ENCODE measurements around the gene RASL10B.

RASL10B gene

GRCh38 chr17:35743626-35744328 lies 12.3 kb downstream of the RASL10B start:
- TF ChIP-seq, protein P1, sequence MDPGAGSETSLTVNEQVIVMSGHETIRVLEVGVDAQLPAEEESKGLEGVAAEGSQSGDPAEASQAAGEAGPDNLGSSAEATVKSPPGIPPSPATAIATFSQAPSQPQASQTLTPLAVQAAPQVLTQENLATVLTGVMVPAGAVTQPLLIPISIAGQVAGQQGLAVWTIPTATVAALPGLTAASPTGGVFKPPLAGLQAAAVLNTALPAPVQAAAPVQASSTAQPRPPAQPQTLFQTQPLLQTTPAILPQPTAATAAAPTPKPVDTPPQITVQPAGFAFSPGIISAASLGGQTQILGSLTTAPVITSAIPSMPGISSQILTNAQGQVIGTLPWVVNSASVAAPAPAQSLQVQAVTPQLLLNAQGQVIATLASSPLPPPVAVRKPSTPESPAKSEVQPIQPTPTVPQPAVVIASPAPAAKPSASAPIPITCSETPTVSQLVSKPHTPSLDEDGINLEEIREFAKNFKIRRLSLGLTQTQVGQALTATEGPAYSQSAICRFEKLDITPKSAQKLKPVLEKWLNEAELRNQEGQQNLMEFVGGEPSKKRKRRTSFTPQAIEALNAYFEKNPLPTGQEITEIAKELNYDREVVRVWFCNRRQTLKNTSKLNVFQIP (CRISPR knock-in tag; IDR thresholded peaks at IDR 0.05; ENCODE audit: borderline replicate concordance, low read depth) = no peak
- no peak for TF ChIP-seq ZNF70 (CRISPR knock-in tag; IDR thresholded peaks at IDR 0.05)
- peak; percentile 49; the same call in 1 of the 2 replicates for TF ChIP-seq CSDC2 (CRISPR knock-in tag; IDR thresholded peaks at IDR 0.05)
- TF ChIP-seq, protein P2, sequence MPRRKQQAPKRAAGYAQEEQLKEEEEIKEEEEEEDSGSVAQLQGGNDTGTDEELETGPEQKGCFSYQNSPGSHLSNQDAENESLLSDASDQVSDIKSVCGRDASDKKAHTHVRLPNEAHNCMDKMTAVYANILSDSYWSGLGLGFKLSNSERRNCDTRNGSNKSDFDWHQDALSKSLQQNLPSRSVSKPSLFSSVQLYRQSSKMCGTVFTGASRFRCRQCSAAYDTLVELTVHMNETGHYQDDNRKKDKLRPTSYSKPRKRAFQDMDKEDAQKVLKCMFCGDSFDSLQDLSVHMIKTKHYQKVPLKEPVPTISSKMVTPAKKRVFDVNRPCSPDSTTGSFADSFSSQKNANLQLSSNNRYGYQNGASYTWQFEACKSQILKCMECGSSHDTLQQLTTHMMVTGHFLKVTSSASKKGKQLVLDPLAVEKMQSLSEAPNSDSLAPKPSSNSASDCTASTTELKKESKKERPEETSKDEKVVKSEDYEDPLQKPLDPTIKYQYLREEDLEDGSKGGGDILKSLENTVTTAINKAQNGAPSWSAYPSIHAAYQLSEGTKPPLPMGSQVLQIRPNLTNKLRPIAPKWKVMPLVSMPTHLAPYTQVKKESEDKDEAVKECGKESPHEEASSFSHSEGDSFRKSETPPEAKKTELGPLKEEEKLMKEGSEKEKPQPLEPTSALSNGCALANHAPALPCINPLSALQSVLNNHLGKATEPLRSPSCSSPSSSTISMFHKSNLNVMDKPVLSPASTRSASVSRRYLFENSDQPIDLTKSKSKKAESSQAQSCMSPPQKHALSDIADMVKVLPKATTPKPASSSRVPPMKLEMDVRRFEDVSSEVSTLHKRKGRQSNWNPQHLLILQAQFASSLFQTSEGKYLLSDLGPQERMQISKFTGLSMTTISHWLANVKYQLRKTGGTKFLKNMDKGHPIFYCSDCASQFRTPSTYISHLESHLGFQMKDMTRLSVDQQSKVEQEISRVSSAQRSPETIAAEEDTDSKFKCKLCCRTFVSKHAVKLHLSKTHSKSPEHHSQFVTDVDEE (CRISPR knock-in tag; IDR thresholded peaks at IDR 0.05) = 0 out of 2 replicates have a peak, but pooled peaks have one; percentile 68
- 0 out of 2 replicates have a peak, but pooled peaks have one; percentile 53 for TF ChIP-seq ZFP3 (CRISPR knock-in tag; IDR thresholded peaks at IDR 0.05)
- TF ChIP-seq TOX (CRISPR knock-in tag; IDR thresholded peaks at IDR 0.05; ENCODE audit: borderline replicate concordance) = no peak
- ATAC-seq = peak; percentile 31; the same call in 2 of the 3 replicates

GRCh38 chr17:35744830-35745229 lies 13.4 kb downstream of the RASL10B start:
- ATAC-seq = no peak
- TF ChIP-seq, protein P3, sequence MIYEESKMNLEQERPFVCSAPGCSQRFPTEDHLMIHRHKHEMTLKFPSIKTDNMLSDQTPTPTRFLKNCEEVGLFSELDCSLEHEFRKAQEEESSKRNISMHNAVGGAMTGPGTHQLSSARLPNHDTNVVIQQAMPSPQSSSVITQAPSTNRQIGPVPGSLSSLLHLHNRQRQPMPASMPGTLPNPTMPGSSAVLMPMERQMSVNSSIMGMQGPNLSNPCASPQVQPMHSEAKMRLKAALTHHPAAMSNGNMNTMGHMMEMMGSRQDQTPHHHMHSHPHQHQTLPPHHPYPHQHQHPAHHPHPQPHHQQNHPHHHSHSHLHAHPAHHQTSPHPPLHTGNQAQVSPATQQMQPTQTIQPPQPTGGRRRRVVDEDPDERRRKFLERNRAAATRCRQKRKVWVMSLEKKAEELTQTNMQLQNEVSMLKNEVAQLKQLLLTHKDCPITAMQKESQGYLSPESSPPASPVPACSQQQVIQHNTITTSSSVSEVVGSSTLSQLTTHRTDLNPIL (CRISPR knock-in tag; IDR thresholded peaks at IDR 0.05; ENCODE audit: low read depth) = no peak
- TF ChIP-seq PPARA (CRISPR knock-in tag; IDR thresholded peaks at IDR 0.05; ENCODE audit: borderline replicate concordance) (no peak), ZFP3 (CRISPR knock-in tag; IDR thresholded peaks at IDR 0.05) (no peak), ZNF70 (CRISPR knock-in tag; IDR thresholded peaks at IDR 0.05) (no peak), ZNF565 (CRISPR knock-in tag; conservative IDR thresholded peaks at IDR 0.05; ENCODE audit: low read depth) (no peak), TCF4 (CRISPR knock-in tag; IDR thresholded peaks at IDR 0.05; ENCODE audit: borderline replicate concordance) (no peak), OSR1 (CRISPR knock-in tag; IDR thresholded peaks at IDR 0.05) (no peak), ARNTL (CRISPR knock-in tag; IDR thresholded peaks at IDR 0.05; ENCODE audit: borderline replicate concordance, low read depth) (no peak), PATZ1 (CRISPR knock-in tag; IDR thresholded peaks at IDR 0.05; ENCODE audit: borderline replicate concordance) (no peak), CSDC2 (CRISPR knock-in tag; IDR thresholded peaks at IDR 0.05) (no peak), TOX (CRISPR knock-in tag; IDR thresholded peaks at IDR 0.05; ENCODE audit: borderline replicate concordance) (no peak), ZC3H10 (CRISPR knock-in tag; IDR thresholded peaks at IDR 0.05) (no peak), SNAI2 (CRISPR knock-in tag; IDR thresholded peaks at IDR 0.05) (no peak), BACH2 (CRISPR knock-in tag; IDR thresholded peaks at IDR 0.05; ENCODE audit: borderline replicate concordance) (no peak), ESRRG (CRISPR knock-in tag; IDR thresholded peaks at IDR 0.05) (no peak), ZNF8 (CRISPR knock-in tag; IDR thresholded peaks at IDR 0.05) (no peak)
- TF ChIP-seq, protein P2 (CRISPR knock-in tag; IDR thresholded peaks at IDR 0.05) = no peak
- TF ChIP-seq, protein P4, sequence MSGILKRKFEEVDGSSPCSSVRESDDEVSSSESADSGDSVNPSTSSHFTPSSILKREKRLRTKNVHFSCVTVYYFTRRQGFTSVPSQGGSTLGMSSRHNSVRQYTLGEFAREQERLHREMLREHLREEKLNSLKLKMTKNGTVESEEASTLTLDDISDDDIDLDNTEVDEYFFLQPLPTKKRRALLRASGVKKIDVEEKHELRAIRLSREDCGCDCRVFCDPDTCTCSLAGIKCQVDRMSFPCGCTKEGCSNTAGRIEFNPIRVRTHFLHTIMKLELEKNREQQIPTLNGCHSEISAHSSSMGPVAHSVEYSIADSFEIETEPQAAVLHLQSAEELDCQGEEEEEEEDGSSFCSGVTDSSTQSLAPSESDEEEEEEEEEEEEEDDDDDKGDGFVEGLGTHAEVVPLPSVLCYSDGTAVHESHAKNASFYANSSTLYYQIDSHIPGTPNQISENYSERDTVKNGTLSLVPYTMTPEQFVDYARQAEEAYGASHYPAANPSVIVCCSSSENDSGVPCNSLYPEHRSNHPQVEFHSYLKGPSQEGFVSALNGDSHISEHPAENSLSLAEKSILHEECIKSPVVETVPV (CRISPR knock-in tag; IDR thresholded peaks at IDR 0.05) = no peak
